Caco-2 (cell line): ENCODE results near the gene SRP19. TPM values are rescaled to one million over a fixed set of nuclear protein-coding genes. Genes with fewer than 3 reads are reported as not detected.

Experiments used
- Bru-seq: library from RNA; stranded (reverse); fragments of 400-500 nt; gene quantifications from one replicate; lab custom pipeline; 2021; lab: Mats Ljungman, UMichigan
- BruChase-seq, 2 experiments: library from RNA; stranded (reverse); fragments of 400-500 nt; gene quantifications; one replicate each; lab custom pipeline; 2021; lab: Mats Ljungman, UMichigan
- BruUV-seq: library from RNA; stranded (reverse); fragments of 400-500 nt; replicated peaks from 2 replicates; lab custom pipeline; 2021; lab: Mats Ljungman, UMichigan
- CTCF ChIA-PET: fragments of 300-600 bp; sonication (Branson Sonifier 250); formaldehyde crosslinking; loops from one replicate; lab custom pipeline; 2022; ENCODE audit warnings: antibody characterized with exemption; lab: Charles Lee
- POLR2A ChIA-PET: fragments of 300-600 bp; sonication (Branson Sonifier 250); formaldehyde crosslinking; loops from one replicate; lab custom pipeline; 2022; ENCODE audit warnings: antibody characterized with exemption; lab: Charles Lee
- DNase-seq, 2 experiments: peaks; one replicate each; pipeline versions ENCODE4 v3.0.0 to v3.0.0-alpha.2; 2020 to 2022
- H3K27me3 ChIP-seq: replicated peaks from 2 replicates; pipeline ENCODE4 v1.6.0; 2011; ENCODE audit warnings: low read length; ENCODE audit not compliant: control insufficient read depth, insufficient read depth
- H3K36me3 ChIP-seq: 2 replicates; pipeline ENCODE4 v1.5.1; 2011; ENCODE audit warnings: low read length; ENCODE audit not compliant: control insufficient read depth, insufficient read depth
- H3K4me1 ChIP-seq: fragments of 250-450 bp; sonication (Bioruptor Pico); 2 replicates; pipeline ENCODE4 v1.5.1; 2020; ENCODE audit warnings: mild to moderate bottlenecking
- H3K4me3 ChIP-seq: 2 replicates; pipeline ENCODE4 v1.5.1; 2011; ENCODE audit warnings: low read depth, mild to moderate bottlenecking, control low read depth, low read length
- H3K9me3 ChIP-seq: fragments of 250-450 bp; sonication (Bioruptor Pico); 2 replicates; pipeline ENCODE4 v1.5.1; 2020; ENCODE audit warnings: mild to moderate bottlenecking, moderate library complexity
- H3K27ac Mint-ChIP-seq: one replicate; pipeline ENCODE4 v1.8.0; 2022; ENCODE audit warnings: mixed read lengths; ENCODE audit not compliant: unreplicated experiment
- H3K27me3 Mint-ChIP-seq: one replicate; pipeline ENCODE4 v1.8.0; 2022; ENCODE audit warnings: mixed read lengths; ENCODE audit not compliant: insufficient read depth, unreplicated experiment
- H3K36me3 Mint-ChIP-seq: one replicate; pipeline ENCODE4 v1.8.0; 2022; ENCODE audit warnings: mild to moderate bottlenecking, mixed read lengths; ENCODE audit not compliant: insufficient read depth, unreplicated experiment
- H3K4me1 Mint-ChIP-seq: one replicate; pipeline ENCODE4 v1.8.0; 2022; ENCODE audit warnings: low read depth, mixed read lengths; ENCODE audit not compliant: unreplicated experiment
- H3K4me3 Mint-ChIP-seq: one replicate; pipeline ENCODE4 v1.8.0; 2022; ENCODE audit warnings: mild to moderate bottlenecking, moderate library complexity, mixed read lengths; ENCODE audit not compliant: unreplicated experiment
- H3K9me3 Mint-ChIP-seq: one replicate; pipeline ENCODE4 v1.8.0; 2022; ENCODE audit warnings: mixed read lengths; ENCODE audit not compliant: unreplicated experiment
- intact Hi-C: fragments of 100-400 bp; cut with micrococcal nuclease; formaldehyde crosslinking; loops from one replicate; pipeline ENCODE4 v1.10.0; 2022; ENCODE audit not compliant: unreplicated experiment
- long read RNA-seq: library from polyadenylated mRNA; stranded (forward); transcript quantifications from one replicate; pipeline ENCODE4 v2.0.0, GENCODE V29; 2022
- total RNA-seq: library from RNA; stranded (reverse); gene quantifications from 2 replicates; pipeline ENCODE4 v1.2.3, GENCODE V29; 2022
- TF ChIP-seq, protein P1 (sequence below), 2 experiments: fragments of 200-600 bp in 1 of 2; IDR thresholded peaks; 1 replicate in 1 of 2; 2 replicates in 1 of 2; pipeline versions ENCODE4 v1.5.1 to v1.8.0; 2011 to 2022; ENCODE audit warnings: antibody characterized with exemption in 1 of 2, control low read depth in 1 of 2, inconsistent platforms in 1 of 2, low read depth in 1 of 2, low read length in 1 of 2, mild to moderate bottlenecking in 1 of 2, moderate library complexity in 1 of 2; ENCODE audit not compliant: insufficient read depth in 1 of 2, severe bottlenecking in 1 of 2, unreplicated experiment in 1 of 2

SRP19 gene
- total RNA-seq = 63.5 and 65.1 TPM in 2 replicates
- percentile 83 among the genes with signal in this experiment for Bru-seq, nascent RNA
- percentile 87 among the genes with signal in this experiment for BruChase-seq, experiment 1, labeled RNA remaining after a 2-hour chase
- BruChase-seq, experiment 2, labeled RNA remaining after a 6-hour chase = percentile 85 among the genes with signal in this experiment
- long read RNA-seq, transcript SRP19-201 (5 exons, 937 nt) = minor isoform, 16 of 136 reads
- long read RNA-seq, transcript SRP19-205 (2 exons, 473 nt) = minor isoform, 9 of 136 reads
- long read RNA-seq, transcript SRP19-203 (4 exons, 833 nt) = minor isoform, 6 of 136 reads
- long read RNA-seq, transcript SRP19-206 (5 exons, 2,841 nt) = major isoform, 90 of 136 reads
- long read RNA-seq, partial matches to known transcripts = 2 of 136 reads
- long read RNA-seq, other reads (novel, unspliced or antisense) = 12 of 136 reads

- TF ChIP-seq, protein P1, sequence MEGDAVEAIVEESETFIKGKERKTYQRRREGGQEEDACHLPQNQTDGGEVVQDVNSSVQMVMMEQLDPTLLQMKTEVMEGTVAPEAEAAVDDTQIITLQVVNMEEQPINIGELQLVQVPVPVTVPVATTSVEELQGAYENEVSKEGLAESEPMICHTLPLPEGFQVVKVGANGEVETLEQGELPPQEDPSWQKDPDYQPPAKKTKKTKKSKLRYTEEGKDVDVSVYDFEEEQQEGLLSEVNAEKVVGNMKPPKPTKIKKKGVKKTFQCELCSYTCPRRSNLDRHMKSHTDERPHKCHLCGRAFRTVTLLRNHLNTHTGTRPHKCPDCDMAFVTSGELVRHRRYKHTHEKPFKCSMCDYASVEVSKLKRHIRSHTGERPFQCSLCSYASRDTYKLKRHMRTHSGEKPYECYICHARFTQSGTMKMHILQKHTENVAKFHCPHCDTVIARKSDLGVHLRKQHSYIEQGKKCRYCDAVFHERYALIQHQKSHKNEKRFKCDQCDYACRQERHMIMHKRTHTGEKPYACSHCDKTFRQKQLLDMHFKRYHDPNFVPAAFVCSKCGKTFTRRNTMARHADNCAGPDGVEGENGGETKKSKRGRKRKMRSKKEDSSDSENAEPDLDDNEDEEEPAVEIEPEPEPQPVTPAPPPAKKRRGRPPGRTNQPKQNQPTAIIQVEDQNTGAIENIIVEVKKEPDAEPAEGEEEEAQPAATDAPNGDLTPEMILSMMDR (IDR thresholded peaks at IDR 0.05; ENCODE audit: insufficient read depth in 1 of 2, low read depth in 1 of 2, low read length in 1 of 2, severe bottlenecking in 1 of 2, unreplicated experiment in 1 of 2) = no peak
- CTCF ChIA-PET = interaction anchor here (0.6 to 1.6 kb wide), 4 partner anchors 9 to 256 kb away, joined by 3 to 12 read pairs (median 4); no protein-coding TSS in a partner anchor
- intact Hi-C loops = loop anchor here (1.0 to 5.0 kb wide), 4 partner anchors 61 to 169 kb away; partner anchors contain the start of gene REEP5
Measured at GRCh38 chr5:112860929-112861637, at the start of gene SRP19. SRP19 (plus strand) TSS chr5:112861287; CDS start chr5:112861377, 90 bp downstream.

GRCh38 chr5:112812549-112812948 lies 48.5 kb upstream of the SRP19 start:
- Histone ChIP-seq H3K9me3 (no peaks in the 10 kb centered on the region), H3K36me3 (no peaks in the 10 kb centered on the region), H3K4me3 (no peak overlapping the region), H3K27me3 (no peaks in the 10 kb centered on the region), H3K4me1 (no peaks in the 10 kb centered on the region)
- Mint-ChIP-seq H3K4me3 (no peak overlapping the region), H3K27me3 (no peaks in the 10 kb centered on the region), H3K9me3 (no peaks in the 10 kb centered on the region), H3K36me3 (peaks cover 20% of the 10 kb centered on the region), H3K4me1 (no peaks in the 10 kb centered on the region), H3K27ac (no peak overlapping the region)
- TF ChIP-seq, protein P1 (IDR thresholded peaks at IDR 0.05; ENCODE audit: insufficient read depth in 1 of 2, low read depth in 1 of 2, low read length in 1 of 2, severe bottlenecking in 1 of 2, unreplicated experiment in 1 of 2) = no peak
- DNase-seq = no peak
- intact Hi-C loops = no loop called here
- no TSS peak for BruUV-seq
- CTCF ChIA-PET = interaction anchor here (0.8 kb wide), 1 partner anchor 36 kb away, joined by 3 read pairs; no protein-coding TSS in a partner anchor
- POLR2A ChIA-PET = no interaction called here

More at GRCh38 chr5:112860929-112861637, at the start of gene SRP19:
- POLR2A ChIA-PET = interaction anchor here (0.5 to 1.6 kb wide), 12 partner anchors 9 to 153 kb away, joined by 3 to 7 read pairs (median 3); partner anchors contain the start of gene DCP2
- Histone ChIP-seq H3K4me1 (no peaks in the 10 kb centered on the region), H3K9me3 (no peaks in the 10 kb centered on the region), H3K36me3 (no peaks in the 10 kb centered on the region; the same call in 1 of the 2 replicates), H3K27me3 (no peaks in the 10 kb centered on the region), H3K4me3 (peak within 1 kb of the TSS; percentile 69)
- peaks cover 39% of the 10 kb centered on the region for H3K36me3 Mint-ChIP-seq
- no peaks in the 10 kb centered on the region for H3K27me3 Mint-ChIP-seq
- H3K4me3 Mint-ChIP-seq = peak within 1 kb of the TSS; percentile 85
- no TSS peak for BruUV-seq
- peak within 1 kb of the TSS; percentile 95 for H3K27ac Mint-ChIP-seq
- no peaks in the 10 kb centered on the region for H3K9me3 Mint-ChIP-seq
- DNase-seq = peak; percentile 93 to 96
- no peaks in the 10 kb centered on the region for H3K4me1 Mint-ChIP-seq

DNA sequence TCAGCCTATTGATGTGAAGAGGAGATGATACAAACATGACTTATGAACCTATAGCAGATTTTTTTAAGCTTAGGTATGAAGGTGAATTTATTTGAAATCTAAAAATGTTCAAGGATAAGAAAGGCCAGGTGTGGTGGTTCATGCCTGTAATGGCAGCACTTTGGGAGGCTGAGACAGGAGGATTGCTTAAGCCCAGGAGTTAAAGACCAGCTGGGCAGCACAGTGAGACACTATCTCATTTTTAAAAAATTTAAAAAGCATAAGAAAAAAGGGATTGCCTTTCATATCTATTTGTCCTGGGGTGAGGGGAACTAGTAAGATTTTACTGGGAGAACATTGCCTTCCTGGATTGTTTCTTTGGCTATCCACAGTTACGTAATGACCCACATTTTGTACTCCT lies 40.8 kb upstream of the SRP19 start:
- Mint-ChIP-seq H3K9me3 (peaks cover 10% of the 10 kb centered on the region), H3K27ac (no peak overlapping the region), H3K4me3 (no peak overlapping the region), H3K4me1 (peaks cover 12% of the 10 kb centered on the region), H3K27me3 (no peaks in the 10 kb centered on the region), H3K36me3 (peaks cover 18% of the 10 kb centered on the region)
- CTCF ChIA-PET = no interaction called here
- H3K36me3 ChIP-seq = peaks cover 2% of the 10 kb centered on the region
- H3K9me3 ChIP-seq = no peaks in the 10 kb centered on the region
- H3K4me1 ChIP-seq = peaks cover 9% of the 10 kb centered on the region; the same call in 1 of the 2 replicates
- no peak for DNase-seq
- no peaks in the 10 kb centered on the region for H3K27me3 ChIP-seq
- no TSS peak for BruUV-seq
- POLR2A ChIA-PET = no interaction called here
- no peak overlapping the region for H3K4me3 ChIP-seq
- intact Hi-C loops = no loop called here
- TF ChIP-seq, protein P1 (IDR thresholded peaks at IDR 0.05; ENCODE audit: insufficient read depth in 1 of 2, low read depth in 1 of 2, low read length in 1 of 2, severe bottlenecking in 1 of 2, unreplicated experiment in 1 of 2) = no peak
